PC-9 (cell line): ENCODE measurements around the gene IMMP2L. TPM values are rescaled to one million over a fixed set of nuclear protein-coding genes. Genes with fewer than 3 reads are reported as not detected.

Source experiments
- BruUV-seq: library from RNA; stranded (reverse); fragments of 400-500 nt; replicated peaks from 2 replicates; lab custom pipeline; 2021; lab: Mats Ljungman, UMichigan
- CTCF ChIA-PET: fragments of 300-600 bp; sonication (Branson Sonifier 250); formaldehyde crosslinking; loops from one replicate; lab custom pipeline; 2022; ENCODE audit warnings: antibody characterized with exemption; lab: Charles Lee
- POLR2A ChIA-PET: fragments of 300-600 bp; sonication (Branson Sonifier 250); formaldehyde crosslinking; loops from one replicate; lab custom pipeline; 2022; ENCODE audit warnings: antibody characterized with exemption; ENCODE audit not compliant: unreplicated experiment; lab: Charles Lee
- DNase-seq, 2 experiments: peaks; one replicate each; pipeline versions ENCODE4 v3.0.0 to v3.0.0-alpha.2; 2015 to 2022; ENCODE audit warnings: mixed read lengths in 1 of 2
- H2AFZ ChIP-seq: fragments of 200-600 bp; sonication (generic); 2 replicates; pipeline ENCODE4 v1.8.1; 2017; ENCODE audit warnings: antibody characterized with exemption
- H3F3A ChIP-seq: fragments of 200-600 bp; sonication (generic); 2 replicates; pipeline ENCODE4 v1.8.1; 2017; ENCODE audit warnings: antibody characterized with exemption, mild to moderate bottlenecking, low read depth; ENCODE audit not compliant: insufficient read depth
- H3K27ac ChIP-seq: fragments of 200-600 bp; sonication (generic); 2 replicates; pipeline ENCODE4 v1.6.1; 2016; ENCODE audit warnings: mixed run types
- H3K27me3 ChIP-seq: fragments of 200-600 bp; sonication (generic); 2 replicates; pipeline ENCODE4 v1.6.1; 2016; ENCODE audit warnings: low read depth, mixed run types; ENCODE audit not compliant: insufficient read depth
- H3K36me3 ChIP-seq: fragments of 200-600 bp; sonication (generic); 2 replicates; pipeline ENCODE4 v1.6.1; 2016; ENCODE audit warnings: low read depth, mixed run types
- H3K4me1 ChIP-seq: fragments of 200-600 bp; sonication (generic); replicated peaks from 2 replicates; pipeline ENCODE4 v1.6.1; 2016; ENCODE audit warnings: mixed run types; ENCODE audit not compliant: insufficient read depth
- H3K4me2 ChIP-seq: fragments of 200-600 bp; sonication (generic); 2 replicates; pipeline ENCODE4 v1.6.1; 2017; ENCODE audit warnings: mixed run types
- H3K4me3 ChIP-seq: fragments of 200-600 bp; sonication (generic); 2 replicates; pipeline ENCODE4 v1.6.1; 2016; ENCODE audit warnings: mixed run types
- H3K79me2 ChIP-seq: fragments of 200-600 bp; sonication (generic); 2 replicates; pipeline ENCODE4 v1.6.1; 2017; ENCODE audit warnings: low read depth, mixed run types
- H3K9me2 ChIP-seq: fragments of 200-600 bp; sonication (generic); 2 replicates; pipeline ENCODE4 v1.8.1; 2017; ENCODE audit warnings: mild to moderate bottlenecking; ENCODE audit not compliant: insufficient read depth
- H3K9me3 ChIP-seq: fragments of 200-600 bp; sonication (generic); 2 replicates; pipeline ENCODE4 v1.8.1; 2016; ENCODE audit warnings: low read depth; ENCODE audit not compliant: insufficient read depth
- H4K20me1 ChIP-seq: fragments of 200-600 bp; sonication (generic); 2 replicates; pipeline ENCODE4 v1.8.1; 2017; ENCODE audit not compliant: insufficient read depth
- CTCF ChIP-seq: fragments of 200-600 bp; sonication (generic); conservative IDR thresholded peaks from 2 replicates; pipeline ENCODE4 v1.6.1; 2017; ENCODE audit warnings: mixed run types, antibody characterized with exemption, mild to moderate bottlenecking, moderate library complexity
- EZH2 ChIP-seq: fragments of 200-600 bp; sonication (generic); IDR thresholded peaks from 2 replicates; pipeline ENCODE4 v1.8.0; 2017; ENCODE audit warnings: antibody characterized with exemption, low read depth
- intact Hi-C: fragments of 100-400 bp; cut with micrococcal nuclease; formaldehyde crosslinking; loops from one replicate; pipeline ENCODE4 v1.10.0; 2022; ENCODE audit not compliant: unreplicated experiment
- total RNA-seq: library from RNA; stranded (reverse); gene quantifications from 2 replicates; pipeline ENCODE4 v1.2.3, GENCODE V29; 2021

The IMMP2L gene
- total RNA-seq, 1 experiment from 2014 or later = 40.5 TPM

GRCh38 chr7:111012149-111012548 is 550.1 kb downstream of the IMMP2L start:
- Histone ChIP-seq H3K36me3 (no peaks in the 10 kb centered on the region), H3K9me2 (no peaks in the 10 kb centered on the region), H3K4me1 (peaks cover 7% of the 10 kb centered on the region; the same call in 1 of the 2 replicates), H3K27me3 (no peaks in the 10 kb centered on the region), H4K20me1 (no peaks in the 10 kb centered on the region), H2AFZ (no peak overlapping the region), H3K4me3 (no peak overlapping the region), H3K79me2 (no peaks in the 10 kb centered on the region), H3K9me3 (no peaks in the 10 kb centered on the region), H3F3A (no peaks in the 10 kb centered on the region), H3K27ac (no peak overlapping the region), H3K4me2 (0 out of 2 replicates have a peak overlapping the region, but pooled peaks have one; percentile 16)
- POLR2A ChIA-PET = no interaction called here
- CTCF ChIA-PET = no interaction called here
- BruUV-seq = no TSS peak
- intact Hi-C loops = no loop called here
- DNase-seq = peak in 1 of 2 experiments; percentile 63
- TF ChIP-seq CTCF (no peak), EZH2 (no peak)

DNA sequence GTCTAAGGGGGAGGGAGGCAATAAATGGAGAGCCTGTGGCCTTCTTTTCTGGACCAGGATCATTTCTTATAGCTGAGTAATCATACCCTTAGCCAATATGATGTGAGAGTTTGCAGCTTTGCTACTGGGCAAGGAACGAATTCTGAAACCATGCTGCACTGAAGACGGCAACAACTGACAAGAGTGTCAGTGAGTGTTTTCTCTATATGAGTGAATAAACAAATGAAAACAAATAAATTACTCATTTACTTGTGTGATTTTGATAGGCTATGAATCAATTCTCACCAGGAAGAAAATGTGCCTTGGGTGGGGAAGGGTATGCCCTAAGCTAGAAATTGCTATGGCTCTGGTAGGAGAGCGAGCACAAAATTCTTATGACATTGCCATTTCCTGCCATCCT is 550.8 kb downstream of the IMMP2L start:
- Histone ChIP-seq H2AFZ (no peak overlapping the region), H3K27ac (no peak overlapping the region), H3K27me3 (no peaks in the 10 kb centered on the region), H3K79me2 (no peaks in the 10 kb centered on the region), H3K9me3 (no peaks in the 10 kb centered on the region), H3K4me2 (0 out of 2 replicates have a peak overlapping the region, but pooled peaks have one; percentile 16), H3K4me3 (no peak overlapping the region), H3K4me1 (peaks cover 7% of the 10 kb centered on the region; the same call in 1 of the 2 replicates), H3K36me3 (no peaks in the 10 kb centered on the region), H4K20me1 (no peaks in the 10 kb centered on the region), H3K9me2 (no peaks in the 10 kb centered on the region), H3F3A (no peaks in the 10 kb centered on the region)
- ChIA-PET POLR2A (no interaction called here), CTCF (no interaction called here)
- BruUV-seq = no TSS peak
- TF ChIP-seq EZH2 (no peak), CTCF (no peak)
- intact Hi-C loops = no loop called here
- no peak for DNase-seq

GRCh38 chr7:111010798-111011197 is 551.5 kb downstream of the IMMP2L start:
- no peak overlapping the region for H3K27ac ChIP-seq
- H3K9me3 ChIP-seq = no peaks in the 10 kb centered on the region
- no peaks in the 10 kb centered on the region for H4K20me1 ChIP-seq
- H3F3A ChIP-seq = no peaks in the 10 kb centered on the region
- TF ChIP-seq EZH2 = no peak
- no TSS peak for BruUV-seq
- H3K79me2 ChIP-seq = no peaks in the 10 kb centered on the region
- no peak overlapping the region for H2AFZ ChIP-seq
- H3K4me2 ChIP-seq = no peak overlapping the region
- intact Hi-C loops = no loop called here
- no peaks in the 10 kb centered on the region for H3K36me3 ChIP-seq
- CTCF ChIA-PET = no interaction called here
- H3K4me3 ChIP-seq = no peak overlapping the region
- H3K4me1 ChIP-seq = peaks cover 7% of the 10 kb centered on the region; the same call in 1 of the 2 replicates
- no peaks in the 10 kb centered on the region for H3K9me2 ChIP-seq
- H3K27me3 ChIP-seq = no peaks in the 10 kb centered on the region
- POLR2A ChIA-PET = no interaction called here
- no peak for DNase-seq

DNA sequence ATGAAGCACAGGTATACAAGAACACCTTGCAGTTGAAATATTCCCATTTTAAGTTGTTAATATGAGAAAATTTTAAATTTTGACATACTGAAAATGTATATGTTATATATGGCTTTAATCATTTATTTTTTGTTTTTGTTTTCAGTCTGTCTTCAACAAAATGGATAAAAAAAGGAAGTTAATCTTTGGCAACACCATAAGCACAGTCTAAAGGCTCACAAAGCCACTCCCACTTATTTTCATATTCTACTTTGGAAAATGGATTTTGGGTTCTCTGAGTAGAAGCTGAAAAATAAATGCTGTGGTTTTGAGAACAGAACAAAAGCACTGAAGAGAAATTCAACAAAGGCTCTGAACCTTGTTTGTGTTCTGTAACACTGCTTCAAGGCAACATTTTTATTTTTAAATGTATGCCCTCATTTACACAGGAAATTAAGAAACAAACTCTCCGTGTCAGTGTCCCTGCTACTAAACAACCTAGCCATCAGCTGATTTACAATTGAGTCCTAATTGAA is 552.7 kb downstream of the IMMP2L start:
- no peaks in the 10 kb centered on the region for H3K79me2 ChIP-seq
- CTCF ChIA-PET = no interaction called here
- peaks cover 7% of the 10 kb centered on the region; the same call in 1 of the 2 replicates for H3K4me1 ChIP-seq
- no TSS peak for BruUV-seq
- no peaks in the 10 kb centered on the region for H3K9me2 ChIP-seq
- no peaks in the 10 kb centered on the region for H3F3A ChIP-seq
- no peak overlapping the region for H3K27ac ChIP-seq
- H3K4me2 ChIP-seq = no peak overlapping the region
- no peaks in the 10 kb centered on the region for H3K9me3 ChIP-seq
- TF ChIP-seq CTCF (no peak), EZH2 (no peak)
- POLR2A ChIA-PET = no interaction called here
- no peaks in the 10 kb centered on the region for H3K27me3 ChIP-seq
- intact Hi-C loops = no loop called here
- H3K4me3 ChIP-seq = no peak overlapping the region
- no peaks in the 10 kb centered on the region for H3K36me3 ChIP-seq
- no peak overlapping the region for H2AFZ ChIP-seq
- no peaks in the 10 kb centered on the region for H4K20me1 ChIP-seq
- no peak for DNase-seq
